Epithelial cell of esophagus (primary cell): Measurements from ENCODE around the gene RUSC2.
"Not testable (repeated sequence)": the region's sequence is repeated elsewhere in the genome, so short reads cannot be mapped to it uniquely, and the experiment has no call there.

Experiments used
- DNase-seq: peaks from one replicate; pipeline ENCODE4 v3.0.0; 2010; ENCODE audit warnings: low read depth
- H3K4me3 ChIP-seq: 2 replicates; pipeline ENCODE4 v1.5.1; 2011; ENCODE audit warnings: mild to moderate bottlenecking, low read length, control low read depth
- CTCF ChIP-seq: IDR thresholded peaks from 2 replicates; pipeline ENCODE4 v1.5.1; 2011; ENCODE audit warnings: low read depth, mild to moderate bottlenecking, low read length, control low read depth, inconsistent platforms; ENCODE audit not compliant: insufficient read depth; ENCODE audit errors: missing control alignments

The RUSC2 gene

GRCh38 chr9:35470340-35470739, 19.6 kb upstream of the RUSC2 start:
- no peak for DNase-seq
- no peak overlapping the region for H3K4me3 ChIP-seq
- no peak for TF ChIP-seq CTCF

GRCh38 chr9:35470894-35471293, 19.0 kb upstream of the RUSC2 start:
- no peak for TF ChIP-seq CTCF
- DNase-seq, result peak; percentile 78
- no peak overlapping the region for H3K4me3 ChIP-seq

GRCh38 chr9:35476596-35476995, 13.3 kb upstream of the RUSC2 start:
- H3K4me3 ChIP-seq, result no peak overlapping the region
- peak; percentile 26 for DNase-seq

GRCh38 chr9:35477211-35477855, 12.6 kb upstream of the RUSC2 start:
- H3K4me3 ChIP-seq, result not testable (repeated sequence)
- DNase-seq, result peak; percentile 81
- TF ChIP-seq CTCF, result peak; percentile 92

More at GRCh38 chr9:35476596-35476995, 13.3 kb upstream of the RUSC2 start:
- no peak for TF ChIP-seq CTCF

GRCh38 chr9:35478871-35479270, 11.0 kb upstream of the RUSC2 start:
- H3K4me3 ChIP-seq, result no peak overlapping the region
- TF ChIP-seq CTCF, result no peak
- DNase-seq, result no peak

GRCh38 chr9:35481347-35481975, 8.4 kb upstream of the RUSC2 start:
- peak; percentile 76 for DNase-seq
- peak; percentile 98 for TF ChIP-seq CTCF
- no peak overlapping the region for H3K4me3 ChIP-seq

- TF ChIP-seq CTCF, result no peak
- DNase-seq, result no peak
- no peak overlapping the region for H3K4me3 ChIP-seq
Measured at GRCh38 chr9:35482071-35482470, 7.8 kb upstream of the RUSC2 start.
